Adipocyte (in vitro differentiated cells): ENCODE results near the gene TMEM120A.
"Not testable (repeated sequence)": the region's sequence is repeated elsewhere in the genome, so short reads cannot be mapped to it uniquely, and the experiment has no call there.

Experiments used
- DNase-seq: peaks from one replicate; pipeline ENCODE4 v3.0.0-alpha.2; 2015; ENCODE audit warnings: low read depth
- H3K27me3 ChIP-seq: replicated peaks from 2 replicates; pipeline ENCODE4 v1.7.0; 2013; ENCODE audit warnings: mild to moderate bottlenecking, low read length, moderate library complexity; ENCODE audit not compliant: control insufficient read depth, insufficient read depth
- H3K36me3 ChIP-seq: 2 replicates; pipeline ENCODE4 v1.7.0; 2013; ENCODE audit warnings: low read length, mild to moderate bottlenecking, moderate library complexity; ENCODE audit not compliant: control insufficient read depth, insufficient read depth, severe bottlenecking
- H3K4me1 ChIP-seq: 2 replicates; pipeline ENCODE4 v1.7.0; 2013; ENCODE audit warnings: mild to moderate bottlenecking, low read length, moderate library complexity; ENCODE audit not compliant: control insufficient read depth, insufficient read depth
- H3K4me3 ChIP-seq: 2 replicates; pipeline ENCODE4 v1.7.0; 2013; ENCODE audit warnings: mild to moderate bottlenecking, low read length, moderate library complexity
- H3K9ac ChIP-seq: 2 replicates; pipeline ENCODE4 v1.7.0; 2013; ENCODE audit warnings: mild to moderate bottlenecking, low read length, moderate library complexity
- H3K9me3 ChIP-seq: 2 replicates; pipeline ENCODE4 v1.7.0; 2013; ENCODE audit warnings: mild to moderate bottlenecking, low read length, moderate library complexity; ENCODE audit not compliant: control insufficient read depth

TMEM120A gene

DNA sequence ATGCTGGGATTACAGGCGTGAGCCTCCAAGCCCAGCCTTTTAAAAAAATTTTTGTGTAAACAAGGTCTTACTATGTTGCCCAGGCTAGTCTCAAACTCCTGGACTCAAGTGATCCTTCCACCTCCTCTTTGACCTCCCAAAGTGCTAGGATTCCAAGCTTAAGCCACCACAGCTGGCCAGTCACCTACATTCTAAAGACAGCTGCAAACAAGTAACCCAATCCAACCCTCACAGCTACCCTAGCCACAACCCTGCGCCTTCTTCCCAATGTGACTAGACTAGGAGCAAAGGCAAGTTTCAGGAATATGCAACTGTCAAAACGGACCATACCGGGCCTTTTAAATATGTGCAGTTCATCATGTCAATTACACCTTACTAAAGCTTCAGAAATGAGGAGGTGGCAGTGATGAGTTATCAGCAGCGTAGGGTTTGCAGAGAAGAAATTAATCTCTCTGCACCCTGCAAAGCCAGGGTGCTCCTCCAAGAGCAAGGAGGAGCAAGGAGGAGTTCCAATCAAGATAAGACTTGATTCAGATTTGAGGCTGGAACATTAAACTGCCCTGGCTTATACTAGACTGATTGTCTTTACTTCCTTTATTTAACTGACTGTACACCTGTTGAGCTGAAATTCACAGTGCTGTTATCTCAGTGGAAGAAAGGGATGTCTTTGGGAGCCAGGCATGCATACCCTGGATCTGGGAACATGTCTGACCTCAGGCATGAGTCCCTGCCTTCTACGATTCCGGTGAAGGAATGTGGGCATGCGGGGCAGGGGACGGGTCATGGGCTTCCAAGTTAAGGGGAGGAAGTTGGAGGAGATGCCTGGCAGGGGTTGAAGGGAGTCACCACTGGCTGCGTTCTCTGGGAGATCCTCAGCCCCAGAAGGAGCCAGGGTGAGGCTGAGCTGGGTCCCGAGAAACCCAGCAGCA, 15.5 kb upstream of the TMEM120A start:
- Histone ChIP-seq H3K4me1 (peaks cover 18% of the 10 kb centered on the region), H3K27me3 (no peaks in the 10 kb centered on the region), H3K9me3 (no peaks in the 10 kb centered on the region), H3K36me3 (peaks cover 4% of the 10 kb centered on the region), H3K9ac (no peak overlapping the region), H3K4me3 (no peak overlapping the region)
- no peak for DNase-seq

DNA sequence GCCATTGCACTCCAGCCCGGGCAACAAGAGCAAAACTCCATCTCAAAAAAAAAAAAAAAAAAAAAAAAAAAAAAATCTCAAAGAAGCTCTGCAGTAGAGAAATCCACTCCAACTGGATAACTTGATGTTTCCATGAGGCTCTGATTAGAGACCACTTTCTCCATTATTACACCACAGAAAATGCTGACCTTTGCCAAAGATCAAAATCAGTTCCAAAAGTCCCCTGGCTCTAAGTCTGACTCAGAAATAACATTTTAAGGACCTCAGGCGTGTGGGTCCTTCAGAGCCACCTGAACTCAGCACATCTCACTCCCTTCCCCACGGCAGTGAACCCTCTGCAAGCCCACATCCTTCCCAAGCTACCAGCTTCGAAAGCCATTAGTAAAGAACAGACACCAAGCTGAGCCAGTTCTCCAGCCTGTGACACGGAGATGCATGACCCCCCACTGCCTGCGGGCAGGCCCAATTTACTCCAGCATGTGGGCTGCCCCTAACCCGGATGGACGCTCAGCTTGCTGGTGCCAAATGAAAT, 13.8 kb upstream of the TMEM120A start:
- no peak overlapping the region for H3K9ac ChIP-seq
- no peaks in the 10 kb centered on the region for H3K9me3 ChIP-seq
- H3K36me3 ChIP-seq, result peaks cover 9% of the 10 kb centered on the region
- no peaks in the 10 kb centered on the region for H3K27me3 ChIP-seq
- DNase-seq, result no peak
- H3K4me1 ChIP-seq, result peaks cover 18% of the 10 kb centered on the region
- H3K4me3 ChIP-seq, result no peak overlapping the region

DNA sequence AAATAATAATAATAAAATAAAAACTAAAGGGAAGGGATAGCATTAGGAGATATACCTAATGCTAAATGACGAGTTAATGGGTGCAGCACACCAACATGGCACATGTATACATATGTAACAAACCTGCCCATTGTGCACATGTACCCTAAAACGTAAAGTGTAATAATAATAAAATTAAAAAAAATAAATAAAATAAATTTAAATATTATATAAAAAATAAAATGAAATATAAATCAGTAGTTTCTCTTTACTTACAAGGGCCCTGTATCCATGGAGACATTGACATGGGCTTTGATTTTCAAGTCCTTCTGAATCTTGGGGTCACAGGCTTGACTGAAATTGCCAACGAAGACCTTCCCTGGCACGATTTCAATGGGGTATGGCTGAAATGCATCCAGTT, 10.6 kb upstream of the TMEM120A start:
- H3K9me3 ChIP-seq, H3K4me1 ChIP-seq, DNase-seq, H3K4me3 ChIP-seq, H3K27me3 ChIP-seq, H3K9ac ChIP-seq: not testable (repeated sequence)
- peaks cover 20% of the 10 kb centered on the region for H3K36me3 ChIP-seq

DNA sequence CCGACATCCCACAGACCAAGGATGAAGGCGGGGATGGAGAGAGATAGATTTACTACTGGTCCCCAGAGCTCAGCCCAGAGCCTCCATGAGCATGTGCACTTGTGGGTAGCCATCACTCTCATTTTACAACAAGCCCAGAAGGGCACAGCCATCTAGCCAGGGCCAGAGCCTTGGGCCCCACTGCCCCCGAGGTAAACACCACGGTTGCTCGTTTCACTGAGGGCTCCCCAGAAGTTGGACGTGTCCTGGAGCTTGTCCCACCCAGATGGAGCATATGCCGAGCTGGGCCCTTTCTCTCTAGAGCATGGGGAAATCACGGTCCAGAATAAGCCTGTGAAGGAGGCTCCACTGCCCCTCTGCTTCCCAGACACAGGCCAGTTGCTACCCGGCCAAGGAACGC, 9.0 kb upstream of the TMEM120A start:
- H3K9me3 ChIP-seq, result no peaks in the 10 kb centered on the region
- no peak overlapping the region for H3K4me3 ChIP-seq
- peaks cover 2% of the 10 kb centered on the region for H3K4me1 ChIP-seq
- H3K9ac ChIP-seq, result no peak overlapping the region
- no peak for DNase-seq
- H3K27me3 ChIP-seq, result no peaks in the 10 kb centered on the region
- peaks cover 25% of the 10 kb centered on the region for H3K36me3 ChIP-seq

DNA sequence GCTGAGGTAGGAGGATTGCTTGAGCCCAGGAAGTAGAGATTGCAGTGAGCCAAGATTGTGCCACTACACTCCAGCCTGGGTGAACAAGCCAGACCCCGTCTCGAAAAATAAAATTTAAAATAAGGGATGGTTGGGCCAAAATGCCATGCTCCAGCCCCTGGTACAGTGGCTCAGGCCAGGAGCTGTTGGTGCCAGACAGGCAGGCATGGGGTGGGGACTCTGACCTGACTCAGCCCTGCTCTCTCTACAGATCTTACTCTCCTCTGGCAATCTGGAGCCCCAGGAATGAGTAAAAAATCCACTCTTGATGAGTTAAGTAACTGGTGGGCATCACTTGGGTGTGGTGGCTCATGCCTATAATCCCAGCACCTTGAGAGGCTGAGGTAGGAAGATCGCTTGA, 8.4 kb upstream of the TMEM120A start:
- Histone ChIP-seq H3K36me3 (peaks cover 25% of the 10 kb centered on the region), H3K9ac (no peak overlapping the region), H3K4me3 (no peak overlapping the region), H3K9me3 (no peaks in the 10 kb centered on the region), H3K4me1 (no peaks in the 10 kb centered on the region), H3K27me3 (no peaks in the 10 kb centered on the region)
- DNase-seq, result no peak

DNA sequence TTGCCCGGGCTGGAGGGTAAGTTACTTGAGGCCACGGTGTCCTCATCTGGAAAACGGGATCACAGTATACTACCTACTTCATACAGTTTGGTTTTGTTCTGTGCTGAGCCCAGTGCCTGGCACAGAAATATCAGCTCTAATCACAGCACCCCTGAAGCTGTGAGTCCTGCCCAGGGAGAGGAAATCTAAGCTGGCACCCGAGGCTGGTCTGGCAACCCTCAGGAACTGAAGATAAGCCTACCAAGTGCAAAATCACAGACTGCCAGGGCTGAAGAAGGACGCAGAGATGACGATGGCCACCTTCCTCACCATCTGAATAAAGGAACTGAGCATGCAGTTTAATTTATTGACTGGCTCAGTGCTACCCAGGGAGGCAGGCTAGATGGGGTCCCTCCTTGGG, 7.7 kb upstream of the TMEM120A start:
- DNase-seq, result no peak
- Histone ChIP-seq H3K9ac (no peak overlapping the region), H3K36me3 (peaks cover 25% of the 10 kb centered on the region), H3K4me3 (no peak overlapping the region), H3K9me3 (no peaks in the 10 kb centered on the region), H3K4me1 (no peaks in the 10 kb centered on the region), H3K27me3 (no peaks in the 10 kb centered on the region)

DNA sequence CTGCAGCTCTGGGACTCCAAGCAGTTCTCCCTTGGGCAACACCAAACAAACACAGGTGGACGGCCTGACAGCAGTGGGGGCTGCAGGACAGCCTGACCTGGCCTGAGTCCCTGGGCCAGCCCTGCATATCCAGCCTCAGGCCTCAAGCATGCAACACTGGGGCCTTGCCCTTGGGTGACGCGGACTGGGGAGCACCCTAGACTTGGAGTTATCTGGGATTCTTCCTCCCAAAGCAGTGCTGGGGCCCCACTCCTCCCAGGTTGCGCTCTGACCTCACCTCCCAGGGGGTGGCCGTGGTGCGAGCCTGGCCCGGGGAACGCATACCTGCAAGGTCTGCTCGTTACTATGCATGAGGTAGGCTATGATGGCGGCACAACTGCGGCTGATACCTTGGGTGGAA, 6.2 kb upstream of the TMEM120A start:
- Histone ChIP-seq H3K4me1 (no peaks in the 10 kb centered on the region), H3K9ac (no peak overlapping the region), H3K9me3 (no peaks in the 10 kb centered on the region), H3K27me3 (no peaks in the 10 kb centered on the region), H3K36me3 (peaks cover 28% of the 10 kb centered on the region), H3K4me3 (no peak overlapping the region)
- DNase-seq, result no peak

DNA sequence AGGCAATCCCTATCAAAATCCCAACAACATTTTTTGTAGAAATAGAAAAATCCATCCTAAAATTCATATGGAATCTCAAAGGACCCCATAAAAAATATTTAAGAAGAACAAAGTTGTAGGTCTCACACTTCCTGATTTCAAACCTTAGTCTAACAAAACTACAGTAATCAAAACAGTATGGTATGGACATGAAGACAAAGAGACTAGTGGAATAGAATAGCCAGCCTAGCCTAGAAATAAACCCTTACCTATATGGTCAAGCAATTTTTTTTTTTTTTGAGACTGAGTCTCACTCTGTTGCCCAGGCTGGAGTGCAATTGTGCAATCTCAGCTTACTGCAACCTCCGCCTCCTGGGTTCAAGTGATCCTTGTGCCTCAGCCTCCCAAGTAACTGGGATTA, 3.6 kb upstream of the TMEM120A start:
- no peak overlapping the region for H3K9ac ChIP-seq
- H3K27me3 ChIP-seq, result no peaks in the 10 kb centered on the region
- peaks cover 11% of the 10 kb centered on the region for H3K4me1 ChIP-seq
- H3K4me3 ChIP-seq, result no peak overlapping the region
- no peak for DNase-seq
- no peaks in the 10 kb centered on the region for H3K9me3 ChIP-seq
- peaks cover 21% of the 10 kb centered on the region for H3K36me3 ChIP-seq

DNA sequence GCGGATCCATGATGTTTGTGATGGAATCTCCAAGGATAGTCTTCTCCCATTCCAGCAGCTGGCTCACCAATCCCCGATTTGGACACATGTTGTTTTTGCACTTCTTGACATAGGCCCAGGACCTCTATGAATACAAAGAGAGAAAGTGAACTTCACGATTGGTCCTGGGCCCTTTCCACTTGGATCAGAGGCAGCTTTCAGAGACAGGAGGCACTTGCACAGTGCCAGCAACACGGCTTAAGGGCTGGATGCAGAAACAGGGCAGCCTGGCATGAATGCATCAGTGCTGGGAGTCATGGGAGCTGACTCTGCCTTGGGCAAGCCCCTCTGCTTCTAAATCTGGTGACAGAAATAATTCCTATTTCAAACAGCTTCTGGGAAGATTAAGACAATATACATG, 2.1 kb upstream of the TMEM120A start:
- H3K27me3 ChIP-seq, result no peaks in the 10 kb centered on the region

DNA sequence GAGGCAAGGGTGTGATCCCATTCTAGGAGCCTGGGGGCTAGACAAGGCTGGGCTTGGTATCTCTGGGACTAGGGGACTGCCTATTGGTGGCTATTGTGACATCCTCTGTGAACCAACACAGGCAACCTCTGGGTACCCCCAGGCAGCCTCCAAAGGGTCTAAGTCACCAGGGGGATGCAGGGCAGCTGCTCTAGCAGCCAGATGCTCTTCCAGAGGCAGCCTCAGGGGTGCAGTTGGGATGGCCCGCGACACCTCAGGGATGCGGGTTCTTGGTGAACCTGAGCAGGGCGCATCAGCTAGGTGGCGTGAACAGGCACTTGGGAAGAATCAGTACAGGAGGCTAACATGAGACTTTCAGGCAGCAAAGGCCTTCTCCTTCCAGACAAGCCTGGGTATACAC, 1.6 kb upstream of the TMEM120A start:
- H3K9ac ChIP-seq, result no peak overlapping the region
- H3K9me3 ChIP-seq, result no peaks in the 10 kb centered on the region
- H3K36me3 ChIP-seq, result peaks cover 15% of the 10 kb centered on the region
- no peak overlapping the region for H3K4me3 ChIP-seq
- H3K4me1 ChIP-seq, result peaks cover 25% of the 10 kb centered on the region
- DNase-seq, result no peak
- H3K27me3 ChIP-seq, result no peaks in the 10 kb centered on the region

More for the DNA sequence above, 2.1 kb upstream of the TMEM120A start:
- Histone ChIP-seq H3K36me3 (peaks cover 15% of the 10 kb centered on the region), H3K4me1 (peaks cover 25% of the 10 kb centered on the region), H3K9me3 (no peaks in the 10 kb centered on the region), H3K9ac (no peak overlapping the region), H3K4me3 (no peak overlapping the region)
- no peak for DNase-seq

DNA sequence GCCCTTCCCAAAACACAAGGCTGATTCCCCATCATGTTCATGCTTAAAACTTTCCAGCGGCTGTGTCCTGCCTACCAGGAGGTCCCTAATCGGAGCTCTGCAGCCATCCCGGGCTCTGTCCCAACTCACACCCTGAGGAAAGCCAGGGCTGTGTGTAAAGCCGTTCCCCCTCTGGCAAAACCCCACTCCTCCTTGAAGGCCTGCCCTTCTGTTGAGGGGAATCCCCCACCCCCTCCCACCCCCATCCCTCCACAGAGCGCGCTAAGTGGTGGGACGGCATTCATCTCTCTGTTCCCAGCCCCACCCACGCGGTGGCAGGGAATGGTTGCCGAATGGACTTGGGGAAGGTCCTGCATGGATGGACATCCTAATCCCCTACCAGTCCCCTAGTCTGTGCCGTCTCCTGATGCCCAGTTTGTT, 667 bp upstream of the TMEM120A start:
- peak overlapping the region; percentile 86 for H3K9ac ChIP-seq
- no peak for DNase-seq
- H3K4me3 ChIP-seq, result peak overlapping the region; percentile 79
- H3K9me3 ChIP-seq, result no peaks in the 10 kb centered on the region
- H3K36me3 ChIP-seq, result peaks cover 11% of the 10 kb centered on the region
- H3K4me1 ChIP-seq, result peaks cover 29% of the 10 kb centered on the region
- H3K27me3 ChIP-seq, result no peaks in the 10 kb centered on the region
